IPS-20b (cell line): ENCODE data around the gene GPR68.
"Not testable (repeated sequence)": the region's sequence is repeated elsewhere in the genome, so short reads cannot be mapped to it uniquely, and the experiment has no call there.

ENCODE experiments used
- H3K27ac ChIP-seq: one replicate; pipeline ENCODE4 v1.5.1; 2013; ENCODE audit warnings: low read length
- H3K27me3 ChIP-seq: 2 replicates; pipeline ENCODE4 v1.6.1; 2013; ENCODE audit warnings: mild to moderate bottlenecking, low read length, inconsistent platforms; ENCODE audit not compliant: insufficient read depth
- H3K36me3 ChIP-seq: 2 replicates; pipeline ENCODE4 v1.6.1; 2013; ENCODE audit warnings: low read depth, mild to moderate bottlenecking, inconsistent platforms, low read length, moderate library complexity; ENCODE audit not compliant: insufficient read depth
- H3K4me1 ChIP-seq: 2 replicates; pipeline ENCODE4 v1.6.1; 2013; ENCODE audit warnings: mild to moderate bottlenecking, control low read depth, inconsistent platforms, low read length, moderate library complexity; ENCODE audit not compliant: insufficient read depth
- H3K4me3 ChIP-seq: 2 replicates; pipeline ENCODE4 v1.5.1; 2013; ENCODE audit warnings: mild to moderate bottlenecking, low read length, inconsistent platforms
- H3K9ac ChIP-seq: 2 replicates; pipeline ENCODE4 v1.6.1; 2013; ENCODE audit warnings: low read depth, mild to moderate bottlenecking, inconsistent platforms, low read length, moderate library complexity
- H3K9me3 ChIP-seq: 2 replicates; pipeline ENCODE4 v1.6.1; 2013; ENCODE audit warnings: mild to moderate bottlenecking, low read depth, low read length, inconsistent platforms; ENCODE audit not compliant: insufficient read depth

GPR68 gene

DNA sequence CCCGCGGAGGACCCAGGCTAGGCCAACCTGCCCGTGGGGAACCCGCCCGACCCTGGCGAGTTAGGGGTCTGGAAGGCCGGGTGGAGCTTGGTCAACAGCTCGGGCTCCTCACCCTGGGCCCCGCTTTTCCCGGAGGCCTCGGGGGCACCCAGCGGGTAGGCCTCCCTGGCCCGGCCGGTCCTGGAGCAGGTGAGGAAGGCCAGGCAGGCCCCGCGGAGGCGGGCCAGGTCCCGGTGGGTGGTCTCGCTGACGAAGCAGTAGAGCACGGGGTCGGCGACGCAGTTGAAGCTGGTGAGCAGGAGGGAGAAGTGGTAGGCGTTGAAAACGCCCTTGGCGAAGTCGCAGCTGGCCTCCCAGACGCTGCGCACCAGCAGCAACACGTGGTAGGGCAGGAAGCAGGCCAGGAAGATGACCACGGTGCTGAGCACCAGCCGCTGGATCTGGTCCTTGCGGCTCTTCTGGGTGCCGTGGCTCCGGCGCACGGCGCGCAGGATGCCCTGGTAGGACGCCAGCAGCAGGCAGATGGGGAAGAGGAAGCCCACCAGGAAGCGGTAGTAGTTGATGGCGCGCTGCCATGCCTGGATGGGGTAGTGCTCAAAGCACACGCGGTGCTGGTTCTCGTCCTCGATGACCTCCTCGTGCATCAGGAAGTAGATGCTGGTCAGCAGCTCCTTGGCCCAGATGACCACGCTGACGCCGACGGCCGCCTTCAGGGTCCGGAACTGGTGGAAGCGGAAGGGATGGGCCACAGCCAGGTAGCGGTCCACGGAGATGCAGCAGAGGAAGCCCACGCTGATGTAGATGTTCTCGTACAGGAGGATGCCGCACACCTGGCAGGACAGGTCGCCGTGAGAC lies 10.3 kb downstream of the GPR68 start:
- Histone ChIP-seq H3K27ac (no peak overlapping the region), H3K27me3 (no peaks in the 10 kb centered on the region), H3K4me1 (no peaks in the 10 kb centered on the region; the same call in 1 of the 2 replicates), H3K9ac (no peak overlapping the region), H3K36me3 (no peaks in the 10 kb centered on the region), H3K4me3 (no peak overlapping the region), H3K9me3 (peaks cover 10% of the 10 kb centered on the region)

DNA sequence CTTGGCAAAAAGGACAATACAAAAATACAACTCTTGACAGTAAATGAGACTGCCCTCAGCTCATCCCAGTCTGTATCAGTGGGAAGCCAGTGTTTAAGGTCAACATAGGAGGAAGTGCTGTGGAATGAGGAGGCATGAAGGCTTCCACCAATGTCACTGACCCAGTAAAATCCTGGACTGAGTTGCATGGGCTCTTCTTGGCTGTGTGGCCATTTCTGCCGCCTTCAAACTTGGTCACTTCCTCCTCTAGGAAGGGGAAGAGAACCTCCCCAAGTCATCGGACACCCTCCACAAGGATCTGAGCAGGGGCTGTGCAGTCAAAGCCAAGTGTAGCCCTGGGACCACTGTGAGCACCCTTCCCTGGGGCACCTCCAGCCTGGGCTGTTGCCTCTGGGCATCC lies 11.9 kb downstream of the GPR68 start:
- Histone ChIP-seq H3K27me3 (no peaks in the 10 kb centered on the region), H3K9ac (no peak overlapping the region), H3K4me3 (no peak overlapping the region), H3K4me1 (peaks cover 11% of the 10 kb centered on the region; the same call in 1 of the 2 replicates), H3K36me3 (no peaks in the 10 kb centered on the region), H3K9me3 (peaks cover 10% of the 10 kb centered on the region), H3K27ac (no peak overlapping the region)

DNA sequence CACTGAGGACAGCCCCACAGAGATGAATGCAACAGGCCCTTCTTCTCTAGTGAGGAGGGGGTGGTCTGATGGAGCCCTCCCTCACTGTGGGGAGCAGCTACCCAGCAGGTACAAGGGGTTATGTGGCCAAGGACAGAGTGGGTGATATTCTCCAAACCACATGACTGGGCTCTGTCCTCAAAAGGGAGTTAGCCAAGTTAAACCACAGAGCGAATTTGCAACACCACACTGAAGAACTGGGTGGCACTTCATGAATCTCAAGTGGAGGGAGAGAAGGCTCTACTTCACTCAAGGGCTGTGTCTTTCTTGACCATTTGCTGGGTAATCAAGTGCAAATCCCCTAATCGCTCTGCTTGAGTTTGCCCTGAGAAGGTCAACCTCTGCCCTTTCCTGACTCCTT lies 12.5 kb downstream of the GPR68 start:
- Histone ChIP-seq H3K36me3 (no peaks in the 10 kb centered on the region), H3K4me3 (no peak overlapping the region), H3K4me1 (peaks cover 11% of the 10 kb centered on the region; the same call in 1 of the 2 replicates)

DNA sequence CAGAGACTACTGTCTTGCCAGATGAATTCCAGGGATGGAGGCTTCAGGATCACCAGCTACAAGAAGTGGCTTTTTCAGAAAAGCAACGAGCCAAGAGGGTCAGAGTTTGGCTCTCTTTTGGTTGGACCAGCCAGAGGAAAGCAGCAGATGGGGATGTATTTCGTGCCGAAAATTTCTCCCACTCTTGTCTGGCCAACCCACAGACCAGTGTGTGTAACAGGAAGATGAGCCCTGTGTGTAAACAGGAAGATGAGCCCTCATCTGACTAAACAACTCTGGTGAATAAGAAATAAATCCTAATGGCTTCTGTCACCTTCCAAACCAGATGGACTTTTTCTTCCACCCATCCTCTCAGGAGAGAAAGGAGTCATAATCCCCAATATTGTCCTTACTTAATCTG lies 13.1 kb downstream of the GPR68 start:
- Histone ChIP-seq H3K27me3 (no peaks in the 10 kb centered on the region), H3K36me3 (no peaks in the 10 kb centered on the region), H3K4me3 (no peak overlapping the region), H3K27ac (no peak overlapping the region), H3K4me1 (peaks cover 11% of the 10 kb centered on the region; the same call in 1 of the 2 replicates), H3K9ac (no peak overlapping the region), H3K9me3 (peaks cover 10% of the 10 kb centered on the region)

More for the DNA sequence above, 12.5 kb downstream of the GPR68 start:
- Histone ChIP-seq H3K9me3 (peaks cover 10% of the 10 kb centered on the region), H3K27me3 (no peaks in the 10 kb centered on the region), H3K27ac (no peak overlapping the region), H3K9ac (no peak overlapping the region)

DNA sequence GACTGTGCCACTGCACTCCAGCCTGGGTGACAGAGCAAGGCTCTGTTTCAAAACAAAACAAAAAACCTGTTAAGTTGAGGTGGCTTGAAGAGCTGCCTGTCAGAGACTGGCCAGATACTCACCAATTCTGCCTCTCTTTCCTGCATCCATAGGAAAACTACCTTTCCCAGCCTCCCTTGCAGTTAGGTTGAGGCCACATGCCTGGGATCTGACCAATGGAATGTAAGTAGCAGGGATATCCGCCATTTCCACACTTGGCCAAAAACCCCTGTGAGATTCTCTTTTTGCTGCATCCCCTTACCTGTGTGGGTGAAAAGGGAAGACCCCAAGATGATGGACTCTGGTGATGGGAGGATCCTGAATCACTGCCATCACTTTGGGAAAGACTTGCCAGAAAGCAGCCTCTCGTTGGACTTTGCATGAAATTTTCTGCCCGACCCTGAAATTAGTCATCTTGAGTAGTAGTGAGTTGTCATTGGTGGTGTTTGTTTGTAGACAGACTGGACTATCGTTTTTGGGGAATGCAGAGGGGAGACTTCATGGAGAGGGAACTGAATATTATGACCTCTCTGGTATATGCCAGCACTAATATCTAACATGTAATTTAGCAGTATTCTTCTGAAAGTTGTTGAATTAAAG lies 14.0 kb downstream of the GPR68 start:
- Histone ChIP-seq H3K27me3 (no peaks in the 10 kb centered on the region), H3K4me3 (no peak overlapping the region), H3K9ac (no peak overlapping the region), H3K27ac (no peak overlapping the region), H3K4me1 (peaks cover 11% of the 10 kb centered on the region; the same call in 1 of the 2 replicates), H3K9me3 (peaks cover 10% of the 10 kb centered on the region), H3K36me3 (no peaks in the 10 kb centered on the region)

DNA sequence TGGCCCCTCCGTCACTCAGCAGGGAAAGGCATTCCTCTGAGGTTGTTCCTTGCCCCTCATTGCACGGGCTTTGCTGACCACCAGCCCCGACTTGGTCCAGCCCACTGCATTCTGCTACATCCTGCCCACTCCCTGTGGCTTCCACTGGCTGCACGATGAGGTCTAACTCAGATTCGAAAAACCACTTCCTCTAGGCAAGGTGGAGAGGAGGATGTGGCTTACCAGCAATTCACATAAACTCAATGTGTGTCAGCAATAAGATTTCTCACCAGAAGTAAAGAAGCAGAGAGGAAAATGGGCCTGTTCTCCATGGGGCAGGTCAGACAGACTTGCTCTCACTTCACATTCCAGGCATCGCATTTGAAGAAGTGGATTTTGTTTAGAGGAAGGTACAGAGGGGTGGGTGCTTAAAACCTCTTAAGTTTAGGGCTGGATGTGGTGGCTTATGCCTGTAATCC lies 14.7 kb downstream of the GPR68 start:
- H3K4me1 ChIP-seq: peaks cover 11% of the 10 kb centered on the region; the same call in 1 of the 2 replicates
- peaks cover 10% of the 10 kb centered on the region for H3K9me3 ChIP-seq
- H3K27ac ChIP-seq: no peak overlapping the region
- H3K4me3 ChIP-seq: no peak overlapping the region
- H3K36me3 ChIP-seq: no peaks in the 10 kb centered on the region
- no peaks in the 10 kb centered on the region for H3K27me3 ChIP-seq
- H3K9ac ChIP-seq: no peak overlapping the region

DNA sequence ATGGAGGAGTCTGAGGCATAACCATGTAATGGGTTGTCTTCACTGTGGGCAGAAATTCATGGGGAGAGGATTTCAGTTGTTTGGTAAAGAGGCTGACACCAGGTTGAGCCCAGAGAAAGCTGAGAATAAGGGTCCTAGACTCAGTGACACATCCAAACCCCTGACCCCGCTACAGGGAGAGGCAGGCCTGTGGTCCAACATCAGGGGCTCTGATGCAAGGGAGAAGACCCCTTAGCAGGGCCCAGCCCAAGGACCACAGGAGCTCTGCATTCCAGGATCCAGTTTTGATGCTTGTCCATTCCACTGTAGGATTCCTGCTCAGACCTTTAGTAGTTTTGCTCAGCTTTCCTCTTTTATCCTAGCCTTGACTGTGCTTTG lies 15.5 kb downstream of the GPR68 start:
- peaks cover 11% of the 10 kb centered on the region; the same call in 1 of the 2 replicates for H3K4me1 ChIP-seq
- H3K4me3 ChIP-seq: no peak overlapping the region
- H3K9me3 ChIP-seq: peaks cover 10% of the 10 kb centered on the region
- no peaks in the 10 kb centered on the region for H3K27me3 ChIP-seq
- H3K27ac ChIP-seq: no peak overlapping the region
- H3K9ac ChIP-seq: peak overlapping the region; percentile 29; the same call in 1 of the 2 replicates
- H3K36me3 ChIP-seq: no peaks in the 10 kb centered on the region

DNA sequence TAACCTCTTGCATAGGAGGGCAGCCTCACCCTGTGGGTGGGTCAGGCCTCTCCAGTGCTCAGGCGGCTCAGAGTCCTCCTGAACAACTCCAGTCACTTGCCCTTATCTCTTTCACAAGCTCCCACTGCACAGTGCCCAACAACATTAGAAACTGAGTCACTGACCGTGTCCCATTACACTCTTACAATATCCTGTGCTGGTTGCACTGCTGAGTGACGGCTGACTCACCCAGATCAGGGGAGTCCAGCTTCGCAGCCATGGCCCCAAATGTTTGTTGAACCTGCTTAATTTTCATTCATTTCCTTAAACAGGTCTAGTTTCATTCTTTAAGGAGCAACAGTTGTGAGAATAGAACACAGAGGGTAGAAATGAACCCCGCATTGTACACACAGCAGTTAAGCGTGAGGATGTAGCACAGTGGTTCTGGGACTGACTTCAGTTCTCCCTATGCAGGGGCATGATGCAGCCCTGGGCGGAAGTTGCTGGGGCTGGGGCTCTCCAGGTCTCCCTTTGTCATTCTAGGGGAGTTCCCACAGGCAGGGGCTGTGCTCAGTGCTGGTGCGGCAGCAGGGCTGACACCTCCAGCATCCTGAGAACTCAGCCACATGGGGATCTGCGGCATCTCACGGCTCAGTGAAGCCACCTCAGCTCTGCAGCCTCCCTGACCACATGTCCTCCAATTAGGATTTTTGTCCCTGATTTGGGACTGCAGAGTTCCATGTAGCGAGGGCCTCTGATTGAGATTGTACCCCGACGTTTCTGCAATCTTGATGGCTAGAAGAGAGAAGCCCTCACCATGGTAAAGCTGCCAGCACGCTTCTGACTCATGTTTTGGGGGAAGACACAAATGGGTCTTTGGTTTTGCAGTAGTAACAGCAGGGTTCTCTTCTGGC lies 16.1 kb downstream of the GPR68 start:
- H3K36me3 ChIP-seq: no peaks in the 10 kb centered on the region
- H3K9me3 ChIP-seq: peaks cover 10% of the 10 kb centered on the region
- peak overlapping the region; percentile 29; the same call in 1 of the 2 replicates for H3K9ac ChIP-seq
- no peak overlapping the region for H3K4me3 ChIP-seq
- H3K27ac ChIP-seq: no peak overlapping the region
- peaks cover 11% of the 10 kb centered on the region; the same call in 1 of the 2 replicates for H3K4me1 ChIP-seq
- no peaks in the 10 kb centered on the region for H3K27me3 ChIP-seq

DNA sequence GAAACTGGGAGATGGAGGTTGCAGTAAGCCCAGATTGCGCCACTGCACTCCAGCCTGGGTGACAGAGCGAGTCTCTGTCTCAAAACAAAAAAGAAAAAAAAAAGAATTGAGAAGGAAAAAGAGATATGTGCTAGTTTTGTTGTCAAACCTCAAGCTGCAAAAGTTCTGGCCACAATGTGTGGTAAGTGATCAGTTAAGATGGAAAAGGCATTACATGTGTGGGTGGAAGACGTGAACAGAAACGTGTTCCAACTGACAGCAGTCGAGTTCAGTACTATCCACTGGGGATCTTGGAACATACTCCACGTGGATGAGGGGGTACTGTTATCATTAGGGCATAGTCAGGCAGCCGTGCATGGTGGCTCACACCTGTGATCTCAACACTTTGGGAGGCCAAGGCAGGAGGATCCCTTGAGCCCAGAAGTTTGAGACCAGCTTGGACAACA lies 17.3 kb downstream of the GPR68 start:
- Histone ChIP-seq H3K27ac (no peak overlapping the region), H3K9ac (no peak overlapping the region), H3K36me3 (no peaks in the 10 kb centered on the region), H3K27me3 (no peaks in the 10 kb centered on the region), H3K4me3 (no peak overlapping the region), H3K9me3 (peaks cover 10% of the 10 kb centered on the region), H3K4me1 (peaks cover 11% of the 10 kb centered on the region; the same call in 1 of the 2 replicates)

DNA sequence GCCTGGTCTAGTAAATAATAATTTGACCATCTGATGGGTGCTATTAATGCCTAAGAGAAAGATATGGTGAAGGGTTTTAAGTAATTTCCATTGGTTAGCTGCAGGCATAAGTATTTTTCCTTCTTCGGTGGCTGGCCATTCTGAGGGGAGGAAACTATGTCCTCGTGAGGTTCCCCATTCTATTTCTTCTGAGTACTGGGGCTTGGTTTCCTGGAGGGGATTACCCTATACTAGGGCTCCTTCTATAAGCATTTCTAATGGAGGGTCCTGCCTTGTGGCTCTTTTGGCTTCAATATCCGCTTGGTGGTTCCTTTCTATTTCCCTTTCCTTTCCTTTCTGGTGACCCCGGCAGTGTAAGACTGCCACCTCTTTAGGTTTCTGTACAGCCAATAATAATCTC lies 18.1 kb downstream of the GPR68 start:
- H3K9ac ChIP-seq, H3K27ac ChIP-seq, H3K9me3 ChIP-seq, H3K4me3 ChIP-seq, H3K27me3 ChIP-seq, H3K36me3 ChIP-seq: not testable (repeated sequence)
- peaks cover 11% of the 10 kb centered on the region; the same call in 1 of the 2 replicates for H3K4me1 ChIP-seq

DNA sequence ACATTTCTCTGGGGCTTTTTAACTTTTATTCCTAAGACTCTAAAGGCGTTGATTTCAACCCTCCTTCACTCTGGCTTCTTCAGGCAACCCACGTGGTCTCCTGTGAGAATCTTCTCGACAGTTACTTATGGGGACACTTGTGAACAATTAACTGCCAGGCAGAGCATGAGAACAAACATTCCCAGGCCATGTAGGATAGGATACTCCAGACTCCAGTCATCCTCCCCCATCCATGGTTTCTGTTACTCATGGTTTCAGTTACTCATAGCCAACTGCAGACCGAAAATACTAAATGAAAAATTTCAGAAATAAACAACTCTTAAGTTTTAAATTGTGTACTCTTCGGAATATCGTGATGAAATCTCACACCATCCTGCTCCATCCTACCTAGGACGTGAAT lies 19.5 kb downstream of the GPR68 start:
- H3K27ac ChIP-seq: no peak overlapping the region
- no peaks in the 10 kb centered on the region for H3K27me3 ChIP-seq
- H3K4me1 ChIP-seq: peaks cover 11% of the 10 kb centered on the region; the same call in 1 of the 2 replicates
- H3K9ac ChIP-seq: no peak overlapping the region
- H3K9me3 ChIP-seq: no peaks in the 10 kb centered on the region
- H3K4me3 ChIP-seq: no peak overlapping the region
- H3K36me3 ChIP-seq: no peaks in the 10 kb centered on the region
